Uterus (tissue), 2 donors: ENCODE measurements around the gene KIAA1549.

Source experiments
- POLR2A ChIP-seq, 2 donors: fragments of 450-650 bp; IDR thresholded peaks; one replicate each; pipeline ENCODE4 v1.6.1; 2016; ENCODE audit warnings: antibody characterized with exemption in 2 of 2, mild to moderate bottlenecking in 1 of 2, moderate library complexity in 1 of 2
- TF ChIP-seq, protein P1 (sequence below), 4 experiments: fragments of 200-600 bp in 2 of 4; fragments of 450-650 bp in 2 of 4; sonication (generic) in 2 of 4; IDR thresholded peaks; one replicate each; pipeline ENCODE4 v1.5.1; 2016 to 2019; ENCODE audit warnings: antibody characterized with exemption in 4 of 4, mild to moderate bottlenecking in 2 of 4, moderate library complexity in 1 of 4

GRCh38 chr7:138868711-138869110 lies 112.5 kb downstream of the KIAA1549 start:
- TF ChIP-seq, protein P1, sequence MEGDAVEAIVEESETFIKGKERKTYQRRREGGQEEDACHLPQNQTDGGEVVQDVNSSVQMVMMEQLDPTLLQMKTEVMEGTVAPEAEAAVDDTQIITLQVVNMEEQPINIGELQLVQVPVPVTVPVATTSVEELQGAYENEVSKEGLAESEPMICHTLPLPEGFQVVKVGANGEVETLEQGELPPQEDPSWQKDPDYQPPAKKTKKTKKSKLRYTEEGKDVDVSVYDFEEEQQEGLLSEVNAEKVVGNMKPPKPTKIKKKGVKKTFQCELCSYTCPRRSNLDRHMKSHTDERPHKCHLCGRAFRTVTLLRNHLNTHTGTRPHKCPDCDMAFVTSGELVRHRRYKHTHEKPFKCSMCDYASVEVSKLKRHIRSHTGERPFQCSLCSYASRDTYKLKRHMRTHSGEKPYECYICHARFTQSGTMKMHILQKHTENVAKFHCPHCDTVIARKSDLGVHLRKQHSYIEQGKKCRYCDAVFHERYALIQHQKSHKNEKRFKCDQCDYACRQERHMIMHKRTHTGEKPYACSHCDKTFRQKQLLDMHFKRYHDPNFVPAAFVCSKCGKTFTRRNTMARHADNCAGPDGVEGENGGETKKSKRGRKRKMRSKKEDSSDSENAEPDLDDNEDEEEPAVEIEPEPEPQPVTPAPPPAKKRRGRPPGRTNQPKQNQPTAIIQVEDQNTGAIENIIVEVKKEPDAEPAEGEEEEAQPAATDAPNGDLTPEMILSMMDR (IDR thresholded peaks at IDR 0.05): no peak
- no peak for TF ChIP-seq POLR2A (IDR thresholded peaks at IDR 0.05)
